ENCODE data around the gene MARCHF6. TPM values are rescaled to one million over a fixed set of nuclear protein-coding genes. Genes with fewer than 3 reads are reported as not detected.

MARCHF6 gene
- total RNA-seq, 1 experiment from 2014 or later = 129 TPM

GRCh38 chr5:10330511-10331230 lies 22.8 kb upstream of the MARCHF6 start:
- DNase-seq (ENCODE audit: low spot score) = no peak
- BruUV-seq (replicated peaks) = no TSS peak
- no peak overlapping the region for H3K4me3 ChIP-seq (ENCODE audit: low read depth, low read length, poor library complexity, severe bottlenecking)
- no peak for TF ChIP-seq CTCF (conservative IDR thresholded peaks at IDR 0.05; ENCODE audit: low read depth, low read length)
- no peak for TF ChIP-seq EZH2 (IDR thresholded peaks at IDR 0.05; ENCODE audit: borderline replicate concordance, low read depth, low read length, poor library complexity, severe bottlenecking)
- ChIA-PET CTCF (no interaction called here), POLR2A (ENCODE audit: low non-redundant PET) (no interaction called here)
- H3K4me1 ChIP-seq (ENCODE audit: insufficient read depth, low read length, poor library complexity, severe bottlenecking) = peaks cover 8% of the 10 kb centered on the region
- no peak overlapping the region for H3K27ac ChIP-seq (ENCODE audit: low read depth, low read length, poor library complexity, severe bottlenecking)
- intact Hi-C loops (cut with micrococcal nuclease; ENCODE audit: unreplicated experiment) = no loop called here
- no peaks in the 10 kb centered on the region for H3K27me3 ChIP-seq (replicated peaks; ENCODE audit: insufficient read depth, low read depth, low read length, poor library complexity)
- H3K36me3 ChIP-seq (ENCODE audit: insufficient read depth, low read length, poor library complexity, severe bottlenecking) = no peaks in the 10 kb centered on the region
- H3K9me3 ChIP-seq (ENCODE audit: low read depth, low read length, poor library complexity, severe bottlenecking) = no peaks in the 10 kb centered on the region

GRCh38 chr5:10331341-10331796 lies 22.1 kb upstream of the MARCHF6 start:
- Histone ChIP-seq H3K4me1 (ENCODE audit: insufficient read depth, low read length, poor library complexity, severe bottlenecking) (peaks cover 8% of the 10 kb centered on the region), H3K36me3 (ENCODE audit: insufficient read depth, low read length, poor library complexity, severe bottlenecking) (no peaks in the 10 kb centered on the region), H3K4me3 (ENCODE audit: low read depth, low read length, poor library complexity, severe bottlenecking) (no peak overlapping the region), H3K27me3 (replicated peaks; ENCODE audit: insufficient read depth, low read depth, low read length, poor library complexity) (no peaks in the 10 kb centered on the region), H3K9me3 (ENCODE audit: low read depth, low read length, poor library complexity, severe bottlenecking) (no peaks in the 10 kb centered on the region), H3K27ac (ENCODE audit: low read depth, low read length, poor library complexity, severe bottlenecking) (no peak overlapping the region)
- TF ChIP-seq EZH2 (IDR thresholded peaks at IDR 0.05; ENCODE audit: borderline replicate concordance, low read depth, low read length, poor library complexity, severe bottlenecking) (no peak), CTCF (conservative IDR thresholded peaks at IDR 0.05; ENCODE audit: low read depth, low read length) (no peak)
- DNase-seq (ENCODE audit: low spot score) = no peak
- intact Hi-C loops (cut with micrococcal nuclease; ENCODE audit: unreplicated experiment) = no loop called here
- ChIA-PET POLR2A (ENCODE audit: low non-redundant PET) (no interaction called here), CTCF (no interaction called here)
- no TSS peak for BruUV-seq (replicated peaks)

GRCh38 chr5:10332301-10332700 lies 21.2 kb upstream of the MARCHF6 start:
- H3K9me3 ChIP-seq (ENCODE audit: low read depth, low read length, poor library complexity, severe bottlenecking) = no peaks in the 10 kb centered on the region
- H3K4me3 ChIP-seq (ENCODE audit: low read depth, low read length, poor library complexity, severe bottlenecking) = no peak overlapping the region
- TF ChIP-seq EZH2 (IDR thresholded peaks at IDR 0.05; ENCODE audit: borderline replicate concordance, low read depth, low read length, poor library complexity, severe bottlenecking) (no peak), CTCF (conservative IDR thresholded peaks at IDR 0.05; ENCODE audit: low read depth, low read length) (no peak)
- no peak overlapping the region for H3K27ac ChIP-seq (ENCODE audit: low read depth, low read length, poor library complexity, severe bottlenecking)
- ChIA-PET CTCF (no interaction called here), POLR2A (ENCODE audit: low non-redundant PET) (no interaction called here)
- peaks cover 8% of the 10 kb centered on the region for H3K4me1 ChIP-seq (ENCODE audit: insufficient read depth, low read length, poor library complexity, severe bottlenecking)
- BruUV-seq (replicated peaks) = no TSS peak
- intact Hi-C loops (cut with micrococcal nuclease; ENCODE audit: unreplicated experiment) = no loop called here
- no peak for DNase-seq (ENCODE audit: low spot score)
- H3K27me3 ChIP-seq (replicated peaks; ENCODE audit: insufficient read depth, low read depth, low read length, poor library complexity) = no peaks in the 10 kb centered on the region
- H3K36me3 ChIP-seq (ENCODE audit: insufficient read depth, low read length, poor library complexity, severe bottlenecking) = no peaks in the 10 kb centered on the region
